ENCODE results near the gene SLC35F5.

The SLC35F5 gene

GRCh38 chr2:113755835-113756354 is 547 bp downstream of the SLC35F5 start:
- H3K4me3 ChIP-seq (ENCODE audit: control insufficient read depth, low read depth, low read length), result peak overlapping the region; percentile 74
- no peak for TF ChIP-seq CTCF (conservative IDR thresholded peaks at IDR 0.05; ENCODE audit: control insufficient read depth, insufficient read depth, low read depth, low read length)
- DNase-seq (ENCODE audit: low read depth), result peak; percentile 14

GRCh38 chr2:113755035-113755834 is 1.2 kb downstream of the SLC35F5 start:
- TF ChIP-seq CTCF (conservative IDR thresholded peaks at IDR 0.05; ENCODE audit: control insufficient read depth, insufficient read depth, low read depth, low read length), result no peak

GRCh38 chr2:113754160-113754559 is 2.3 kb downstream of the SLC35F5 start:
- peak overlapping the region; percentile 74 for H3K4me3 ChIP-seq (ENCODE audit: control insufficient read depth, low read depth, low read length)
- no peak for TF ChIP-seq CTCF (conservative IDR thresholded peaks at IDR 0.05; ENCODE audit: control insufficient read depth, insufficient read depth, low read depth, low read length)
- no peak for DNase-seq (ENCODE audit: low read depth)

More at GRCh38 chr2:113755035-113755834, 1.2 kb downstream of the SLC35F5 start:
- DNase-seq (ENCODE audit: low read depth), result peak; percentile 23
- H3K4me3 ChIP-seq (ENCODE audit: control insufficient read depth, low read depth, low read length), result peak overlapping the region; percentile 74

DNA sequence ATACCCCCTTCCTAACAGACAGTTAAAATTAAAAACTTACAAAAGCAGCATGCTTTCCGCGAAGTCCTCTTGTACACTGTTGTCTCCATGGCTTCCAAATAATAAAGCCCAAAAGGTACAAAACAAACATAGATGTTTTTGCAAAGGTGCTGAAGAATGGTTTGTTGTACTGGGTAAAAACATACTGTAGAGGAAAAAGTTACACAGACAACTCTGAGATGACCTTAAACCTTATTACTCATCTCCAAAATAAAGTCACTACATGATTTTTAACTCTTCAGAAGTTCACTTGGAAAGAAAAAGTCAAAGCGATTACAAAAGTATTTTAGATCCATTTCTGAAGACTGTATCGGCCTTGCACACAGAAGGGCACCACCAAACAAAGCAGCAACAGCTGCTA is 6.1 kb downstream of the SLC35F5 start:
- H3K4me3 ChIP-seq (ENCODE audit: control insufficient read depth, low read depth, low read length), result no peak overlapping the region
- no peak for TF ChIP-seq CTCF (conservative IDR thresholded peaks at IDR 0.05; ENCODE audit: control insufficient read depth, insufficient read depth, low read depth, low read length)
- no peak for DNase-seq (ENCODE audit: low read depth)

GRCh38 chr2:113741091-113741490 is 15.4 kb downstream of the SLC35F5 start:
- DNase-seq (ENCODE audit: low read depth), result no peak
- no peak overlapping the region for H3K4me3 ChIP-seq (ENCODE audit: control insufficient read depth, low read depth, low read length)
- TF ChIP-seq CTCF (conservative IDR thresholded peaks at IDR 0.05; ENCODE audit: control insufficient read depth, insufficient read depth, low read depth, low read length), result no peak

DNA sequence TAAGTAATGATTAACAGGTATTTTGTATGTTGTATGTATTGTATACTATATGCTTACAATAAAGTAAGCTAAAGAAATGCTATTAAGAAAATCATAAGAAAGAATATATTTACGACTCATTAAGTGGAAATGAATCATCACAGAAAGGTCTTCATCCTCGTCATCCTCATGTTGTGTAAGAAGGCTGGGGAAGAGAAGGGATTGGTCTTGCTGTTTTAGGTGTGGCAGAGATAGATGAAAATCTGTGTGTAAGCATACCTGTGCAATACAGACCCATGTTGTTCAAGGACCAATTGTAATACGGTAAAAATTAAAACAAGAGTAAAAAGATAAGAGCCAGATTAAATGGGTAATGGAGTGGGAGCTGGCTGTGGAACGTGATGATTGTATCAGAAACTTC is 16.6 kb downstream of the SLC35F5 start:
- H3K4me3 ChIP-seq (ENCODE audit: control insufficient read depth, low read depth, low read length), result no peak overlapping the region
- peak; percentile 37 for DNase-seq (ENCODE audit: low read depth)
- TF ChIP-seq CTCF (conservative IDR thresholded peaks at IDR 0.05; ENCODE audit: control insufficient read depth, insufficient read depth, low read depth, low read length), result no peak

Measured in fibroblast of mammary gland (primary cell).